ENCODE measurements around the gene IDS.
"Not testable (repeated sequence)": the region's sequence is repeated elsewhere in the genome, so short reads cannot be mapped to it uniquely, and the experiment has no call there.

The IDS gene

DNA sequence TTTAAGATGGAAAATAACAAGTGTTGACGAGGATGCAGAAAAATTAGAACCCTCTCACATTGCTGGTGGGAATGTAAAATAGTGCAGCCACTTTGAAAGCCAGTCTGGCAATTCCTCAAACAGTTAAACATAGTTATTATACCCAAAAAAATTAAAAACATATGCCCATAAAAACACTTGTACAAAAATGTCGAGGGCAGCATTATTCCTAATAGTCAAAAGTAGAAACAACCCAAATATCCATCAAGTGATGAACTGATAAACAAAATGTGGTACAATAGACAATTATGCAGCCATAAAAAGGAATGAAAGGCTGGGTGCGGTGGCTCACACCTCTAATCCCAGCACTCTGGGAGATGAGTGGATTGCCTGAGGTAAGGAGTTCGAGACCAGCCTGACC is 6.3 kb downstream of the IDS start:
- no peak for DNase-seq (ENCODE audit: low spot score)

DNA sequence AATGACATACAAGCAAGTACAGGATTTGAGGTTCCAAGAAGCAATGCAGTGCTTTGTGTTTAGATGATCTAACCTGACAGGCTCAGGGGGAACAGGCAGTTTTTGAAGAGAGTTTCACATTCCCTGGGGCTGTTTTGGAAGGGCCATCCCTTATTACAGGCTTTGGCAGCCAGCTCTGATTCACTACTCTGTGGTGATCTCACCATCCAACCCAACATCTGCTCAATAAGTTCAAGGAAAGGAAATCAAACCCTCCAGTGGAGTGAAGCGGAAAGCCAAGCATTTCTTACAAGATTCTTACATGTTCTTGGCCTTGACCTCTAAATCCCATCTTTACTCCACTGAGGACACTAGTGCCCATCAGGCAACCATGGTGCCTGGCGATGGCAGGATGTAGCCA is 7.5 kb downstream of the IDS start:
- DNase-seq (ENCODE audit: low spot score) = no peak

DNA sequence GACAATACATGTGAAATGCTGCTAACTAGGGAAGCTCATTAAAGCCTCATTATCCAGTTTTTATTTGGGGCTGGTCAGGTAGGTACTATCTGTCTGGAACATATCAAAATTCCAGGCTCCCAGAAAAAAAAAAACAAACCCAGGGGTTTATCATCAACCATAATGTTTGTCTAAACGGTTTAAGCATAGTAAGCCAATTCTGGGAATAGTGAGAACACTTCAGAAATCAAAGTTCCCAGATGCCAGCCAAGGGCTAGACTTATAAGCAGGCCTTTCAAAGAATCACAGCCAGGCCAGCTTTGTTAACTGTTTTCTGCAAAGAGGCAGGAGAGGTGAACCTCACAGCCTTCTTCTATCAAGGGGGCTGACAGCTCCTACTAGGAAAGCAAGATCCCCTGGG is 8.1 kb downstream of the IDS start:
- no peak for DNase-seq (ENCODE audit: low spot score)

DNA sequence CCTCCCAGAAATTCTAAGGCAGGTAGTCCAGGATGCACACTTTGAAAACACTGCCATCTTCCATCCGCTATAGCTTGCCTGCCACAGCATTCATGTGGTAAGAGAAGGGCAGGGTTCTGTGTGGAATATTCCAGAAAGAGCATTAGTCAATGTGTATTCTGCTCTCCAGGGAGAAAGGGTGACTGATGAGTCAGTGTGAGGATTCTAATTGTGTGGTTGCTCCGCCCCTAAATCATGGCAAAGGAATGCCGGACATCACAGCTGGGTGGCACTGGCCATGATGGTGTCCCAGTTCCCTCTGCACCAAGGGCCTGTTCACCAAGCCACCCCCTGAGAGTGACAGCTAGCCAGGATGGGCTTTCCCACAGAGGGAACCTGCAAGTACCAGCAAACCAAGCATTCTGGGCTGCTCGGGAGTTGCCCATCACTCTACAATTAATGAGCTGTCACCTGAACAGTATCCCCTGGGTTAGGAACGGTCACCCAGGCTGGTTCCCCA is 9.5 kb downstream of the IDS start:
- DNase-seq (ENCODE audit: low spot score) = no peak

DNA sequence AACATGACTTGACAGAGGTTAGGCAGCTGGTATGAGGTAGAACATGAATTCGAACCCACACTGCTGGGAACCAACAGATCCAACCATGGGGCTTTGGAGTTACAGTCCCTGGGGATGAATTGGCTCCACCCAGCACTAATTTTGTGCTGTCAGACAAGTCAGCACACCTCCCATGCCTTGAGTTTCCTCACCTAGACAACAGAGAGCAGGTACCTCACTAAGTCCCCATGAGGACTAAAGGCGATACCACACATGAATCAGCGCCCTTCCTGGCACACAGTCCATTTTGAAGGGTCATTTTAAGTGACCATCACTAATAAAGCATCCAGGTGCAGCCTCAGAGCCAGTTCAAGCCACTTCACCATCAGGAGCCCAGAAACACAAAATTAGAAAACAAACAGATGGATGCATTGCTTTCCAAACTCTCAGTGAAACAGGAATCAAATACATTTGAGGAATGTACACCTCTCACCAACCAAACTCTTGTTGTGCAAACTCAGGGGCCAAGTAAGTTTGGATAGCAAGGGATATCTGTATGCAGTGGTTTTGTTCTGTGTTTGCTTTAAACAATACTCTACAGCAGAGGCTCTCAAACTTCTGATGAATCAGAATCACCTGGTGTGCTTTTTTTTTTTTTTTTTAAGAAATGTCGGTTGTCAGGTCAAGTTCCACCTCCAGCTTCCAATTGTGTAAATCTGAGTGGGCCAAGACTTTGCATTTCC is 10.1 kb downstream of the IDS start:
- no peak for DNase-seq (ENCODE audit: low spot score)

DNA sequence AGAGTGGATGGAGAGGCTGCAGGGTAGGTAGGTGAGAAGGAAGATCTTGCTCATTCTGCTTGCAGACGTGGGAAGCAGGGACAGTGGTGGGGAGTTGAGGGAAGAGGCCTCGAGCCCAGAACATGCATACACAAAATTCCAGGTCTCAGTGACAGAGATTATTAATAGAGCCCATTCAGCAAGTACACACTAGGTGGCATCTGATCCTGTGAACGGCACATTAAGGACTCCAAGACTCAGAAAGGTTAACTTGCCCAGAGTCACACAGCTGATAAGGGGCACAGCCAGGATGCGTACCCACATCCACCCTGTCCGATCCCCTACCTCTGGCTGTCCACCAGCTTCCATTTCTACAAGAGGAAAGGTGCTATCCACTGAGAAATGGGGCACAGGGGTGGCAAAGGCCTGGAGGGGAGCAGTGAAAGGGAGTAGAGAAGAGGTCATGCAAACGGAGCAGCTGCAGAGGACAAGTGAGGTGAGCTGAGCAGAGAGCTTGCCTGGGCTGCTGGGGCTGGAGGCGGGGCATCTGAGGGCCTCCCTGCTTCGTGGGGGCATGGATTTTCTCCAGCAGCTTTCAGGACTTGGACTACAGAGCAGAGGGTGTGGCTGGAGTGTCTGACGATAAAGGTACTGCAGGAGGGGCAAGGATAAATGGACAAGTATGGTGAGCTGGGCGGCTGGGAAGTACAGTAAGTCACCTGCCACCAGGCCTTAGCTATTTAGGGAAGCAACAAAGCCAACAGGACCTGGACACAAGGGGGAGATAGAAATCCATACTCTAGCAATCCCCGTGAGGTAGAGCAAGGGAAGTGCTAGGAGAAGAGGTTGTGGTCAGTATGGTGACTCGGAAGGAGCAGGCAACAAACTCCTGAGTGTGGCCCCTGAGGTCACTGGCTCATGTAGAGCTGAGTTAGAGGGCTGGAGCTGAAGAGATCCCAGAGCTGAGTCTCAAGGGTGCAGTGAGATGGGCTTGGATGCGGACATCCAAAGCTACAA is 11.2 kb downstream of the IDS start:
- no peak for DNase-seq (ENCODE audit: low spot score)

DNA sequence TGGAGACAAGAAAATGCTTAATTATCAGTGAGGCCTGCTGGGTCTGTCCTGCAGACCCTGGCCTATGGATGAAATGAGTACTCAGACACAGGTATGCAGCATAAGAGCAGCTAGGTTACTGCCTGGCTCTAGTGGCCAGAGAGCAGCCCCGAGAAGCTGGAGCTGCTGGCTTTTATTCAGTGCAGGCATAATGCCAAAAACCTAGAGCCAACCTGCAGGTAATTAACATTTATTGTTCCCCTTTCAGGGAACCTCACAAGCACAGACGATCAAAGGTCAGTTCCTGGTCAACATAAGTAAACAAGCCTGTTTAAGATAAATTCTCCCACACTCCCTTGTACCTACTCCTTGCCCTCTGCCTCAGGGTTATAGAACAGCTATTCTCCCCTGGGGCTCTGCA is 13.3 kb downstream of the IDS start:
- no peak for DNase-seq (ENCODE audit: low spot score)

DNA sequence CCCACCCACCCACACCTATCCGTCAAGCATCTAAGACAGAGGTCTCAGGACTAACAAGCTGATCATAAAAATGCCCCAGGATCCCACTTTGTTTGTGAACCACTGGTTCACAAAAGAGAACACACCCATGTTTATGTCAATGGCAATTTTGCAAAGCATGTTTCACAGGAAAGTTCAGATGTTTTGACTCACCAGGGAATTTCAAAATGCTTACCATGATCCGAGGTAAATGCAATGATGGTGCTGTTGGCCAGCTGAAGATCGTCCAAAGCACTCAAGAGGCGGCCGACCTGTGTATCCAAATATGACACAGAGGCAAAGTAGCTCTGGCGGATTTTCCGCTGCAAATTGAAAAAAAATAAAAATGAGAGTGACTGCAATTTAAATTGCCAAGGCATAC is 15.0 kb downstream of the IDS start:
- DNase-seq (ENCODE audit: low spot score) = no peak

DNA sequence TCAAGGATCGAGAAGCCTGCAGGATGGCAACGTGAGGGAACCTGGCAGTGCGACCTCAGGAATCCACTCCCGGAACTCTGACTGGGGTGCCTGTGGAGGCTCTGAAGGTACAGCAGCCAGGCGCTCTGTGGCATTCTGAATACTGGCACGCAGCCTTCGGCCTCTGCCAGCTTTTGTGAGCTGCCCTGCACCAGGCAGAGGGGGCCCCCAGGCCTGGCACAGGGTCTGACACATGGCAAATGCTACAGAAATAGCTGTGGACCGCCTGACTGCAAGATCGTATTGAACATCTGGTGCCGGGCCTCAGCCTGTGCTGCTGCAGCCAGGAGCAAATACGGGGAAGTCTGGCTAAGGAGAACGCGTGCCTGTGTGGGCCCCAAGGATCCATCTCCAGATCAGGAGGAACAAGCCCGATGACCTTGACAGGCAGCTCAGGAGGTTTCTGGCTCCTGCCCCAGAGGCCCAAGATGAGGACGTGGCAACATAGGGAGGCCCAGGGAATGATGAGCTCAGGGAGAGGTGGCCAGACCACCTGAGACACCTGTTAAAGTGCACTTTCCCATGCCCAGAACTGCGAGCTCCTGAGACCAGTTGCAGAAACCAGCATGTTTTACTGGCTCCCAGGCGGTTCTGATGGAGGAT is 16.6 kb downstream of the IDS start:
- not testable (repeated sequence) for DNase-seq (ENCODE audit: low spot score)

DNA sequence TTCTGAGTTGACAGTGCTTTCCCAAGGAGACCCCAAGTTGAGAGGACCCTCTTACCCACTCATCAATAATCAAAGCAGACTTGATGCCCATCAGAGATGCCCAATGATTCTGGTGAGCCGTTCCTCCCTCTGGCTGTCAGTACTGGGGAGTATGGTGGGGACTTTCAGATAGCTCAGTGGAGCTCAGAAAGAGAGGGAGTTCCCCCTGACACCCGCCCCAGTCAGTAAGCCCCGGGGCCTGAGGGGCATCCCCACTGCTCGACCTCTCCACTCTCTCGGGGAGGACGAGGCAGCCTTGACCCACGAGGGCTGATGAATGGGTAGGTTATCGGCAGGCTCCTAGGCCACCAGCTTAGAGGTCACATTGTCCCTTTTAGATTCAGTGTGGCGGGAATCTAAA is 17.1 kb downstream of the IDS start:
- not testable (repeated sequence) for DNase-seq (ENCODE audit: low spot score)

DNA sequence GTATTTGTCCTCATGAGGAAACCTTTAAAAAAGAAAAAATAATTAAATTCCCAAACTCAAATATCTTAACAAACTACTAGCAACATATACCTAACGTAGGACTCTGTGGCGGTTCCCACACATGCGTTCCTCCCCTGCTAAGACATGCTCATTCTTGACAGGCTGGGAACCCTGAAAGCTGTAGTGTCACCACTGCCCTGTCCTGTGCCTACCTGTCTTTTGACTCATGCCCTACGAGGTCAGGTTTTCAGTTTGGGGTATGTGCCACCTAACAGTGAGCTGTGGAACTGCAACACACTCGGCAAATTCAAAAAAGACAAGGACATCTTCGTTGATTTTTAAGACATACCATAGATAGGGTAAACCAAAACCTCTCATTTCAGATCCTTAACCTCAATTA is 17.8 kb downstream of the IDS start:
- peak; percentile 6 for DNase-seq (ENCODE audit: low spot score)

DNA sequence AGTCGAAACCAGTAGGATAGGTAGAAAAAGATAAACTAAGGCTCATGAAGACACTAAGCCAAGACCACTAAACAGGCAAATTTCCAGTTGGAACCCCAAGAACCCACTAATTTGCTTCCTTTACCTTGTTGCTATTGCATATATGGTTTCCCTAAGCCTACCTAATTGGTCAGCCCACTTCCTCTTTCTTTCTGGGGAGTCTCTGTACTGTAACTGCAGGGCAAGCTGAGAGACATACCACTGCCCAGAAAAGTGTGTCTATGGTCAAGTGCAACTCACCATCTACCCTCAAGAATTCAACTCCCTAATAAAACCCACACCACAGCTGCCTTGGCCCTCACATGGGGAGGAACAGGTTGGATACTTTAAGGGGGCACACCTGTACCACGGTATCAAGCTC is 28.6 kb downstream of the IDS start:
- no peak for DNase-seq (ENCODE audit: low spot score)

DNA sequence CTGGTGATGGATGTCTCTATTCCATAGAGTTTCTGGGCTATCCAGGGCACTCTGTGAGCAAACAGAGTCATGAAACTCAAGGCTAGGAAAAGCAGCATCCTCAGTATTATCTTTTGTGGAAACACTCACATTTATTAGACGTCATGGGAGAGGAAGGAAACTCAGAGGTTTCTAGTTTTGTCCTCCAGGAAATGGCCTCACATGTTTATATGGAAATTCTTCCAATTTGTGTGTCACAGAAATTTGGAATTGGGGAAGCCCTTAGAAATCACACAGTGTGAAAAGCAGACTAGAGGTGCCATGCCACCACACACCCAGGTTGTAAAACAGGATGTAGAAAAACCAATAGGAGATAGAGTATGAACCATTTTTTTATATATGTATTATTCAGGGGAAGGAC is 31.1 kb downstream of the IDS start:
- no peak for DNase-seq (ENCODE audit: low spot score)

DNA sequence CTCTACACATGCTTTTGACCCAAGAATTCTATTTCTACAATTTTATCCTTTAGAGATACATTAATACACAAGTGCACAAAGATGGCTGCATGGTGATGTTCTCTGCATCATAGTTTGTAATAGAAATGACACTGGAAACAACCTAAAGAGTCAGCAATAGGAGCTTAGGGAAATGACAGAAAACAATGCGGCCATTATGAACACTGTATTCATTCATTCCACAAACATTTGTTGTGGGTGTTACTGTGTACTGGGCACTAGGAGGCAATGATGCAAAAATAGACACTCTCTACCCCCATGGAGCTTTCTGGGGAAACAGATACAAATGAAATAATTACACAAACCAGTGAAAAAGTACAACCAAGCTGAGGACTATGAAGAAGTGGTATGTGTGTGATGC is 32.0 kb downstream of the IDS start:
- DNase-seq (ENCODE audit: low spot score) = no peak

DNA sequence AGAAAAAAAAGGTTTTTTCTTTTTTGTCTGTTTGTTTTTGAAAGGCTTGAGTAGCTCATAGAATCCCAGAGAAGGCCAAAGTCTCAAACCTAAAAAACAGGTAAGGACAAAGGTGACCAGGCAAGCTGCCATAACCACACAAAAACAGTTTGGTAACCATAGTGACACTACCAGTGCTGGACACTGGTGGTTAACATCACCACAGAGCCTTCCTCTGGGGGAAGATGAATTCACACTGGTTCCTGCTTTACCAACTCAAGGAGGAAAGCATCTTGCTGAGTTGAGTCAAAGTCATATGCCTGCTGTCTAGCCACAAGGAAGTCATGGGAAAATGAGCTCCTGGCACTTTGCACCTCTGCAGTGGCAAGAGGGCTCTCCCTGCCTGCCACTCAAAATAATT is 32.5 kb downstream of the IDS start:
- DNase-seq (ENCODE audit: low spot score) = no peak

DNA sequence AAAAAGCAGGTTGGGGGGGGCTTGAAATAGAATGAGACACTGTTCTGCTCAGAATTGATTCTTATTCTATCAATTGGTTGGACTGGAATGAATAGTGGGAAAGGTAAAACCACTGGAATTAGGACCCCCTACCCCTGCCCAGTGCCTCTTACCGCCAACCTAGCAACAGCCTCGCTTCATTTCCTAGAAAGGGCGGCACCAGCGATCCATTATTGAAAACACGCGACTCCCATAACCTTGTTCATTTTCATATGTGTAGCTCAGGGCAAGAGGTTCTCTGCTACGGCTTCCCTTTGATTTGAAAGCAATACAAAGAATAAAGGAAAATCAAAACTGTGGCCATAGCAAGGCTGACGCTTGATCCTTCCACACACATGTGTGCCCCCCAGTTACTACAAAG is 33.7 kb downstream of the IDS start:
- DNase-seq (ENCODE audit: low spot score) = no peak

DNA sequence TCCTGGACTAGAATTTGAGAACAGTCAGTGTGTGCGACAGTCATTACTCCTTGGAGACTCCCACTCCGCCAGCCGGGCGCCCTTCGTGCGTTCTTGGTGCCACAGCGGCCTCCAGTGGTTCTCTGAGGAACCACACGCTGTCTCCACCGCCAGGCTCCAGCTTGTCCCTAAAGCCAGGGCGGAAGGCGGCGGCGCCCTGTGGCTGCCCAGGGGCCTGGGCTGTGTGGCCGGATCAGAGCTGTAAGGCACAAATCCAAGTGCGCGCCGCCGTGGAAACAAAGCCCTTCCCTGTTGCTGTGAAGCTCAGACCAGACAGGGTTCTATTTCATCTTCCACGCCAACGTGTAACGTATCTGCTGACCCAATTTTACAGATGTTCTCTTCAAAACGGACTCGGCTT is 34.2 kb downstream of the IDS start:
- DNase-seq (ENCODE audit: low spot score) = peak; percentile 68

DNA sequence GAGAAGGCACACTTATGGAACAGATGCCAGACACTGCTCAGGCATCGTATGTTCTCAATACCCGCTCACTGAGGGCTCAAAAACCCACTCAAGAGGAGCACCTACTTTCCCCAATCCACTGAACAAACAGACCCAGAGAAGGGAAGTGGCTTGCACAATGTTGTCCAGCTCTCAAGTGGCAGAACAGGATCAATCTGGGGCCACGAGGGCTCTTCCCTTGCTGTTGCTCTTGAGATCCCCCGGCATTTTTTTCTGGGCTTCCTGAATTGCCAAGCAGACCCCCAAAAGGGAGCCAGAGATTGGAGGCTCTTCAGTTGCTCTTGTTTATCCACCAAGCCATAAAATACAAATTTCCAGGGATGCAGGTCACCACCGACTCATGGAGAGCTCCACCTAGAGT is 35.7 kb downstream of the IDS start:
- DNase-seq (ENCODE audit: low spot score) = no peak

DNA sequence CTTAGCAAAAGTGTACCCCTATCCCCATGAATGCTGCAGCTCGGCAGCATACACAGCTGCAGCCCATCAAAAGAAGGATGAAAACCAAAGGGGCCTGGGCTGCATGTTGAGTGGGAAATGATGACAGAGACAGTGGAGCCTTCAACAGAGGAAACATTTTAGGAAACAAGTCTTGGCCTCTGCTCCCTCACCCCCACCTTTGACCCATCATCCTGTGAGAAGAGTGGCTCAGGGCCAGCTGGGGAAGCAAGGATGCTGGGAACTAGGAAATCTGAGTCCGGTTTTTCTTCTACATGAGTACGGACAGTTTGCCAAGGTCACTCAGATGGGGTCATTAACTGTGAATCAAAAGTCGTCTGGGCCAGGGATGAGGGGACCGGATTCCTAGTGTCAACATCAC is 37.2 kb downstream of the IDS start:
- DNase-seq (ENCODE audit: low spot score) = no peak

DNA sequence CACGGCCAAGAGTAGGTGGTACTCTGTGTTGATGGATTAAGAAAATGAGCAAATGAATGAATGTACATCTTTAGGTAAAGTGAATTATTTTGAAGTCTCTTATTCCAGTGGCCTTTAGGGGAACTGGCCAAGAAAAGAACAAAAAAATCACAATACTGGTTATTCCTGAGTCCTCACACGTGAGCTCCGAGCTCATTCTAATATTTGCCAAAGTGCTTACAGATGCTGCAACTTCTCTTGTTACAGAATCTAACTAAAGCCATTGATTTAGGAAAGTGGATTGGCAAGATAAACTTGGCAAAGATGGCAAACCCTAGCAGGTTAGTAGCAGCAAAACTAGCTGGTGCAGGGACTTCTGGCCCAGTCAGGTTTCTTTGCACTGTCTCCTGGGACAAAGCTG is 37.6 kb downstream of the IDS start:
- DNase-seq (ENCODE audit: low spot score) = no peak

DNA sequence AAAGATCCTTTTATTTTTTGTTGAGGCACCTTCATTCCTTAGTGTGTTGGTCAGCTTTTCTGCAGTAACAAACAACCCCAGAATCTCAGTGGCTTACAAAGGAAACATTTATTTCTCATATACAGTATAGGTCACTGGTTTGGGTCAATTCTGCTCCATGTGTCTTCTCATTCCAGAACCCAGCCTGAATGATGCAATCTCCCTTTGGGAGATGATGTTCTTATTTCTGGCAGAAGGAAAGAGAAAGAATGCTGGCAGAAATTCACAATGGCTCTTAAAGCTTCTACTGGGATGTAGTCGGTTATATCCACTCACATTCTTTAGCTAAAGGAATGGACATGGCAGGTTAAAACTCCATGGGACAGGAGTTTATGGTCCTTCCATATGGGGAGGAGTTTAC is 42.3 kb downstream of the IDS start:
- no peak for DNase-seq (ENCODE audit: low spot score)

DNA sequence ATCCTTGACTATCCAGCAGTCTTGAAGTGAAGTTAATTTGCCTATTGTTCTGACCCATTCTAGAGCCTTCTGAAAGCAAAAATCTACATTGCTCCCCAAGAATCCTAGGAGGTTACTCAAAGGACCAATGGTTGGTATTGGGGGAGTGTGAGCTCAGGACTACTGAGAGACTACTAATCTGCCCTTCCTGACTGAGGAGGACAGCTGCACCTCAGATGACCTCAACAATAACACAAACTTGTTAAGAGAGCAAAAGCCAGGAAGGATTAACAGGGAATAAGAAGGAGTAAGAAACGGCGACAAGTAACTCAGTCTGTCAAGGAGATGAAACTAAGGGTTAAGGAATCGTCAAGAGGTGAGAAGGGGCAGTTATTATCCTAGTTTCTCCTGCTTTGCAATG is 43.4 kb downstream of the IDS start:
- DNase-seq (ENCODE audit: low spot score) = no peak

DNA sequence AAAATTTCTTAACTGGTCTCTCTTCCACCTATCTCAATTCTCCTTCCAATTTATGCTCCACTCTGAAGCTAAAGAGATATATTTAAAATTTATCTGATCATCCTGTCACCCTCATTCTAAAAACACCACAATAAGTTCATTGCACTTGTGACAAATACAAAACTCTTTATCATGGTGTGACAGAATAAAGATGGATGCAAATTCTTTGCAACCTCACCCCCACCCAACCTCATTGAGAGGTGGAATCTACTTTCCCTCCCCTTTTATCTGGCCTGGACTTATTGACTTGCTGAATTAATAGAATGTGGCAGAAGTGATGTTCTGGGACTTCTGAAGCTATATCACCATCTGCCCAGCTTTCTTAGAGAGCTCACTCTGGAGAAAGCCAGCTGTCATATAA is 46.5 kb downstream of the IDS start:
- DNase-seq (ENCODE audit: low spot score) = no peak
